GM13977 (cell line): Measurements from ENCODE around the gene MSMB.

Experiments
- DNase-seq: peaks from one replicate; pipeline ENCODE4 v3.0.0; 2012; ENCODE audit warnings: low spot score
- in situ Hi-C: fragments of 300-500 bp; cut with MboI; formaldehyde crosslinking; loops from one replicate; pipeline ENCODE4 v1.12.0; 2022; ENCODE audit warnings: low sequenced_read_pairs, low pct_unique_long_range_greater_than_20kb, mixed read lengths, inconsistent platforms; ENCODE audit not compliant: unreplicated experiment
- TF ChIP-seq, protein P1 (sequence below): IDR thresholded peaks from 2 replicates; pipeline ENCODE4 v1.5.1; 2012; ENCODE audit warnings: mild to moderate bottlenecking, control low read depth; ENCODE audit not compliant: insufficient read depth; ENCODE audit errors: extremely low read depth, missing control alignments

Gene MSMB

DNA sequence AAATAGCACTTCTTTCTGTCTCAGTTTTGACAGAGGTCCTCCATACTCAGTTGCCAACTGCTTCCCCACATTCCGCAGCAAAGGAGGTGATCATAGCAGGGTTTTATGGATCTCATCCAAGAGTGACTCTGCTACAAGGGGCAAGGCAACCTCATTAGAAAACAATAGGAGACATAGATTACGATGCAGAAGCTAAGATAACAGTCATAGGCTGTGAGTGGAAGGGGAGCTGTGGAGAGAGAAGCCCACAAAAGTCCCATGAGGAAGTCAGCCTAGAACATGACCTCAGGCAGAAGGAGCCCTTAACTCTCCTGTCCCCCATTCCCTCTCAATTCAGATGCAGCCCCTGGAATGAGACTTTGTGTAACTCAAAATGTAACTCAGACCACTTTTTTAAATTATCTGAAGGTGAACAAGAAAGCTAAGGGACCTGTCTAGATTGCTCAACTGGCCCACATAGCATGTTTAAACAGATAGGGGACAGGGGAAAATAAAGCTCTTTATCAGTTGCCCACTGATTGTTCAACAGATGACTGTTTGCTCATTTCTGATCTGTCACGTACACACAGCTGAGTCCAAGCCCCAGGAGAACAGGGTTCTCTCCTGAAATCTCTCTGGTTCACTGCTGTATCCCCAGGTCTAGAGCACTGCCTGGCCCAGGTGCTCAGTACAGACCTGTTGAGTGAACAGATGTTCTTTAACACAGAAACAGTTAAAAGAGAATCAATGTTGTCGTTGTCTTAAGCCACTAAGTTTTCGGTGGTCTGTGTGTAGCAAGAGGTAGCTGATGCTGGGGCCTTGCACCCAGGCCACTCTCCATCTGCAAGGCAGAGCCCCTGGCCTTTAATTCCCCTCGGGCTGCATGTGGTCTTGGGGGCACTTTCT is 14.2 kb downstream of the MSMB start:
- DNase-seq = no peak
- TF ChIP-seq, protein P1, sequence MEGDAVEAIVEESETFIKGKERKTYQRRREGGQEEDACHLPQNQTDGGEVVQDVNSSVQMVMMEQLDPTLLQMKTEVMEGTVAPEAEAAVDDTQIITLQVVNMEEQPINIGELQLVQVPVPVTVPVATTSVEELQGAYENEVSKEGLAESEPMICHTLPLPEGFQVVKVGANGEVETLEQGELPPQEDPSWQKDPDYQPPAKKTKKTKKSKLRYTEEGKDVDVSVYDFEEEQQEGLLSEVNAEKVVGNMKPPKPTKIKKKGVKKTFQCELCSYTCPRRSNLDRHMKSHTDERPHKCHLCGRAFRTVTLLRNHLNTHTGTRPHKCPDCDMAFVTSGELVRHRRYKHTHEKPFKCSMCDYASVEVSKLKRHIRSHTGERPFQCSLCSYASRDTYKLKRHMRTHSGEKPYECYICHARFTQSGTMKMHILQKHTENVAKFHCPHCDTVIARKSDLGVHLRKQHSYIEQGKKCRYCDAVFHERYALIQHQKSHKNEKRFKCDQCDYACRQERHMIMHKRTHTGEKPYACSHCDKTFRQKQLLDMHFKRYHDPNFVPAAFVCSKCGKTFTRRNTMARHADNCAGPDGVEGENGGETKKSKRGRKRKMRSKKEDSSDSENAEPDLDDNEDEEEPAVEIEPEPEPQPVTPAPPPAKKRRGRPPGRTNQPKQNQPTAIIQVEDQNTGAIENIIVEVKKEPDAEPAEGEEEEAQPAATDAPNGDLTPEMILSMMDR = no peak
- in situ Hi-C loops = no loop called here

DNA sequence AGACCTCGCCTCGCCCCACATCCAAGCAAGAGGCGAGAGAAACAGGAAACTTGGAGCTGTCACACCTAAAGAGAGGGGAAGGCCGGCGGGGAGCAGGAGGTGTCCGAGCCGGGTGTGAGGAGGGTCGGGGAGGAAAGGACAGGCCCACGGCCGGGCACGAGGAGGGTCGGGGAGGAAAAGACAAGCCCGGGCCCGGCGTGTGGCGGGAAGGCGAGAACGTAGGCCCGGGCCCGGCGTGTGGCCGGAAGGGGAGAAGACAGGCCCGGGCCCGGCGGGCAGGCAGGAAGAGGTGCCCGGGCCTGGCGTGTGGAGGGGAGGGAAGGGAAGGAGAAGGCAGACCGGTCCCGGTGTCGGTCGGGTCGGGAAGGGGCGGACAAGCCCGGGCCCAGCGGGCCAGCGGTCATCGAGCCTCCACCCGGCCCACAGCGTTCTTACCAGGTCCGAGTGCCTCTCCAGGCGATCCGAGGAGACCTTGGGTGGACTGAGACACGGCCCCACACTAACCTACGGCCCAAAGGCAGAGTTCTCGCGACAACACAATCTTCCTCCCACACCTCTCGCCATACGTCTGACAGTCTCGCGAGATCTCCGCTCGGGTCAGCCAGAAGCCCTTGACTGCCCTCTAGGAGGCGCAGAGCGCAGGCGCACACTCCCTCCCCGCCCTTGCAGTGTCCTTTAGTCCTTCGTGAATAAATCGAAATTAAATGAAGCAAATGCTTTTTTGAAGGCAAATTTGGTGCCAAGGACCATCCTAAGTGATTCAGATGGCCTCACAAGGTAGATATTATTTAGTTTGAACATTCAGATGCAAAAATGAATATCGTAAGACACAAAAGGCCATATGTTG is 15.8 kb downstream of the MSMB start, which contains the start of gene NCOA4:
NCOA4 (minus strand) TSS at position 533 of the 847 bp plus-strand sequence. CDS start 13,943 bp downstream, outside the sequence.
- DNase-seq = peak; percentile 97
- TF ChIP-seq, protein P1 = peak; percentile 73
- in situ Hi-C loops = no loop called here

DNA sequence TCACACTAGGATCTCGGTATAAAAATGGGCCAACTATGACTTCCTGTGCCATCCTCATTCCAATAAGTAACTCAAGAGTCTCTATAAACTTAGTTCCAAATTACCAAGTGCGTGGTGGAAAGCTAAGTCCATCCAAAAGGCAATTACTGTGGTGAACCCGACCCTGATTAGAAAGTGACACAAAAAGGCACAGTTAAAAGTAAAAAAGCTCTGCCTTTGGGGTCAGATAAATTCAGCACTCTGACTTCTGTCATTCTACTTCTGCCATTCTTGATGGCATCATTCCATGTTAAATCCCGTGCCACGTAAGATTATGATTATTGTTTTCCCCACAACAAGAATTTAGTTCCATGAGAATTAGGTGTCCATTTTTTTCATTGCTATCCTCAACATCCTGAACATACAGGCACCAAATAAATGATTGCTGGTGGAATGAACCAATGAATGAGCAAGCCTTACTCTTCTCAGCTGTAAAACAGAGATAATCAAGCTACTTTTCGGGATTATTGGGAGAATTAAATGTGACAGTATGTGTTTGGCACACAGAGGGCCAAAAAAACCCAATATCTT is 16.5 kb downstream of the MSMB start:
- TF ChIP-seq, protein P1 = no peak
- in situ Hi-C loops = loop anchor here (10.0 kb wide), 1 partner anchor 775 kb away; no protein-coding TSS in a partner anchor
- no peak for DNase-seq

DNA sequence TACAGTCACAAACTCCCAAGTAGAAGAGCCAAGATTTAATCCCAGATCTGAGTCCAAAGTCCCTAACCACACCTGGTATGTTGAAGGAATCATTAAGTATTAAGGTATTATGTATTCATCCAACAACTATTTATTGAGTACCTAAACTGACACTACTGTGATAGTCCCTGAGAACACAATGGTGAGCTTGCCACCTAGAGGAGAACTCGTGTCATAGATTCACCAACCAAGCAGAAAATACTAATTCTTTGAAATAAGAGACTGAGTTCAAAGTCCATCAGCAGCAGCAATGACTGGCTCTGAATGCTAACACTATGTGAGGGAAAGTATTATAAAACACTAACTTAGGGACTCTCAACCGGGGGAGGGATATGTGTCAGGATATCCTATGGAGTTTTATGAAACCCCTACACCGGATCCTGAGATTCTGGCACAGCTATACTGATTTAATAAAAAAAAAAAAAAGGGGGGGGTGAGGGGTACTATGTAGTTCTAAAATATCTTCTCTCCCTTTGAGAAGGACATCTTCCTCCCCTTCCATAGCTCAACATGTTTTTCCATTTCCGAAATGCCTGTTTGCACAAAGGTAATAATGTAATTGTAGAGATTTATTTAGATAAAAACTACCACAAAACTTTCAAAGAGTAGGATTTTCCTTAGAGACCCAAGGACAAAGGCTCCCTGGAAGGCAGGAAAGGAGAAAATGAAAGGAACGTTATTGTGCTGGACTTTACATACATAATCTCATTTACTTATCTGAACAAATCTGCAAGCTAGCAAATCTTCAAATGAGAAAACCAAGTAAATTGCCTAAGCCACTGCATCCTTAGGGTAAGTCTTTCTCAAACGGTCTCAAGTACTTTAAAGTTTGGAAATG is 17.2 kb downstream of the MSMB start:
- DNase-seq = peak; percentile 65
- in situ Hi-C loops = loop anchor here (10.0 kb wide), 1 partner anchor 774 kb away; no protein-coding TSS in a partner anchor
- TF ChIP-seq, protein P1 = peak; percentile 65

DNA sequence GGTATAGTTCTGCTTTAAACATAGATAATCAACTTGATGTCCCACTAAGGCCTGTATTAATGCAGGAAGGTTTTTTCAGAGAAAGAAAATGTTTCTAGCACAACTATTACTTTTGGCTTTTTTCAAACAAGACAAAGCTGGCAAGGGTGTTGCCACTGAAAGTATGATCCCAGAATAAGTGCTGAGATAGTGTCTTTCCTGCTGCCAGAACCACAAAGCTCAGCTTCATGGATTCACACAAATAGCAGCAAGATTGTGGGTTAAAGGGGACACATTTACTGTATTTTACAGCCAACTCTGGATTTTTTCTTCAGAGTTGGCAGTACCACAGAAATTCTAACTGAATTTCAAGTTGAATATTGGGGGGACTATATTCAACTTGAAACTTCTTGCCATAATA is 20.0 kb downstream of the MSMB start:
- in situ Hi-C loops = loop anchor here (10.0 kb wide), 1 partner anchor 771 kb away; no protein-coding TSS in a partner anchor
- no peak for DNase-seq
- TF ChIP-seq, protein P1 = no peak

DNA sequence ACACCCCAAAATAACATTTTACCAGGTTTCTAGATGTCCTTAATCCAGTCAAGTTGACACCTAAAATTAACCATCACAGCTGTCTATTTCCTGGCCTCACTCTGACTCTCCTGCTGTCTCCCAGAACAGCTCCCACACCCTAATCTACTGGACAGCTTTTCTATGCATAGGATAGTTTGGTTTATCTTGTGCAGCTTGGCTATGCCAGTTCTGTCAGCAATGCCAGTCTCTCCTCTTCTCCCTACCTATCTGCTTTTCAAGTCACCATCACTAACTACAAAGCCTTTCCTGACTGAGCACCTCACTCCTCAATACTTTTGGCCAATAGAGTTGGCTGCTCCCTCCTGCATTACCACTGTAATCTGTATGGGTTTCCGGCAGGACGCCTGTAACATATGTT is 20.7 kb downstream of the MSMB start:
- TF ChIP-seq, protein P1 = no peak

More for the DNA sequence above, 20.7 kb downstream of the MSMB start:
- no peak for DNase-seq
- in situ Hi-C loops = loop anchor here (10.0 kb wide), 1 partner anchor 771 kb away; no protein-coding TSS in a partner anchor
